HG02623 (cell line): ENCODE results near the gene NADK2.

Experiments
- ATAC-seq: cut with Tn5 transposase; IDR thresholded peaks from one replicate; pipeline ENCODE4 v1.9.1; 2021; ENCODE audit warnings: moderate library complexity; ENCODE audit not compliant: unreplicated experiment

Gene NADK2

DNA sequence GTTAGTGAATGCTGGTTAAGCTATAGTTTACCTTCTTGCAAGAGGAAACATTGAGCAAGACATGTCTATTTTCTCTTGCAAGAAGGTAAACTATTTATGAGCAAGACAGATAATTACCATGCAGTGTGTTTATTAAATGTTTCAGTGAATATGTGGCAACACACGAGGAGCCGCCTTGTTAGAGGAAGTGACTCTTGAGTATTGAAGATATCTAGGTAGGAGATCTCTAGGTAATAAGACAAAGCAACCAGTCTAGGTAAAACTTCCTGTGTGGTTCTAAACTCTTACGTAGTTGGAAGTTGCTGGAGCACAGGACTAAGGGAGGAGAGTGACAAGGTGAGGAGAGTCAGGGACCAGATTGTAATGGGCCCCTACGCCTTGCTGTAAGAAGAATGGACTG is 73.0 kb downstream of the NADK2 start:
- no peak for ATAC-seq

DNA sequence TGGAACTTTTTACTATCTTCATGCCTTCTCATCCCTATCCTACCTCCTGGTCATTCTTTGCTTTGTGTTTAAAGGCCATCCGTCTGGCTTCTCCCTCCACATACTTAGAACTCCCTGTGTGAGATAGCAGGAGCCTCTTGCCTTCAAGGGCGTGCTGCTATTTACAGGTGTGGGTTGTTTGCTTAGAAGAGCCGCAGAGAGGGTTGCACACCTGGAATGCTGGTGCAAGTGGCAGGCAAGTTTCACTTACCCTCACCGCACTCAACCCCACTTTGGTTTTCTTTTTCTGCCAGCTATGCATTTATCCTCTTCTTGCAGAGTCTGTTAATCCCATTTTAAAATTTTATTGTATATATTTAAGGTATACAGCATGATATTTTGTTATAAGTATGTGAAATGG is 77.3 kb downstream of the NADK2 start:
- ATAC-seq = no peak

- ATAC-seq = no peak
Observed at GRCh38 chr5:36162810-36163486, 78.8 kb downstream of the NADK2 start.

GRCh38 chr5:36161361-36161760 is 80.4 kb downstream of the NADK2 start:
- no peak for ATAC-seq

DNA sequence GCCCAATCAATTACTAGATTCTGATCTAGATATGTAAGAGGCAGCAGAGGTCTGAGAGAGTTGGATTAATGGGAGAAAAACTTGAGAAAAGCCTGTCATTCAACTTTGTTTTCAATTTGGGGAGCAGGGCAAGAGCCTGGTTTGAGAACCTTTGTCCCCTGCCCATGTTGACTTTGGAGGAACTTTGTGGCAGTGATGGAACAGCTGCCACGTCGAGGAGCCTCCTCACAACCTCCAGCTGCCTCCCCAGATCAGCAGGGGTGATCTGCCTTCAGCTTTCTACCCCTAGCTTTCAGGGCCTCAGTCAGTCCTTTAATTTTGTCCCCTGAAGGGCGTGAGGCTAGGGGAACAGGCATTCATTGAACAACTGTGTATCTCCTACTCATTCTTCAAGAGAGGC is 81.1 kb downstream of the NADK2 start:
- no peak for ATAC-seq

GRCh38 chr5:36158144-36158543 is 83.6 kb downstream of the NADK2 start:
- no peak for ATAC-seq

DNA sequence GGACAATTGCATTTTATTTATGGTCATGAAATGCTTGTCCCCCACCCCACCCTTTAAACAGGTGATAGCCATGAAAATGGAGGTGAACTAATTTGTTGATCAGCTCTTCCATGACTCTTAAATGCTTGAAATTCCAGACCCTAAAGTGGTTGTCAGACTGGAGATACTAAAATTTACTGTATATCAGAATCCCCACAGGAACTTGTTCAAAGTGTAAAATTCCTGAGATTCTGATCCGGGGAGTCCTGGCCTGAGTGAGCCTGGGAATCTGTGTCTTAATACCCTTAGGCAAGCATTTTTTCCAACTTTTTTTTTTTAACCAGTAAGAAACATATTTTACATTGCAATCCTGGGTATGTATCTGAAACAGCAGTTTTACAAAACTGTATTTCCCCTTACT is 85.1 kb downstream of the NADK2 start:
- no peak for ATAC-seq

- ATAC-seq = no peak
Observed at GRCh38 chr5:36156121-36156601, 85.6 kb downstream of the NADK2 start.

GRCh38 chr5:36155291-36155690 is 86.4 kb downstream of the NADK2 start:
- no peak for ATAC-seq

- ATAC-seq = no peak
Observed at GRCh38 chr5:36153726-36154125, 88.0 kb downstream of the NADK2 start.

DNA sequence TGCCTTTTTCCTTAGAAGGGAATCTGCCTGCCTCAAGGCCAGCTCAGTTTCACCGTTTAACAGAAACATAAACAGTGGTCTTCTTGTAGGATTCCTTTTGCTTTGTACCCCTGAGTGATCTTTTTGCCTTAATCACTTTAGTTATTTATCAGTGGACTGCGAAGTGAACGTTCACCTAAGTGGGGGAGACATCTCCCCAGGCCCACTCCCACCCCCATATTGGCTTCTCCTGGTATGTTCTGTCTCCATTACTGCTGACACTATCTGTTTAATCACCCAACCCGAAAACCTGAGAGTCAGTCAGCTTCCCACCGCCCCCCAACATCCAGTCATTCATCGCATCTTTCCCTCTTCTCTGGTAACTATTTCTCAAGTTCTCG is 88.4 kb downstream of the NADK2 start:
- no peak for ATAC-seq

DNA sequence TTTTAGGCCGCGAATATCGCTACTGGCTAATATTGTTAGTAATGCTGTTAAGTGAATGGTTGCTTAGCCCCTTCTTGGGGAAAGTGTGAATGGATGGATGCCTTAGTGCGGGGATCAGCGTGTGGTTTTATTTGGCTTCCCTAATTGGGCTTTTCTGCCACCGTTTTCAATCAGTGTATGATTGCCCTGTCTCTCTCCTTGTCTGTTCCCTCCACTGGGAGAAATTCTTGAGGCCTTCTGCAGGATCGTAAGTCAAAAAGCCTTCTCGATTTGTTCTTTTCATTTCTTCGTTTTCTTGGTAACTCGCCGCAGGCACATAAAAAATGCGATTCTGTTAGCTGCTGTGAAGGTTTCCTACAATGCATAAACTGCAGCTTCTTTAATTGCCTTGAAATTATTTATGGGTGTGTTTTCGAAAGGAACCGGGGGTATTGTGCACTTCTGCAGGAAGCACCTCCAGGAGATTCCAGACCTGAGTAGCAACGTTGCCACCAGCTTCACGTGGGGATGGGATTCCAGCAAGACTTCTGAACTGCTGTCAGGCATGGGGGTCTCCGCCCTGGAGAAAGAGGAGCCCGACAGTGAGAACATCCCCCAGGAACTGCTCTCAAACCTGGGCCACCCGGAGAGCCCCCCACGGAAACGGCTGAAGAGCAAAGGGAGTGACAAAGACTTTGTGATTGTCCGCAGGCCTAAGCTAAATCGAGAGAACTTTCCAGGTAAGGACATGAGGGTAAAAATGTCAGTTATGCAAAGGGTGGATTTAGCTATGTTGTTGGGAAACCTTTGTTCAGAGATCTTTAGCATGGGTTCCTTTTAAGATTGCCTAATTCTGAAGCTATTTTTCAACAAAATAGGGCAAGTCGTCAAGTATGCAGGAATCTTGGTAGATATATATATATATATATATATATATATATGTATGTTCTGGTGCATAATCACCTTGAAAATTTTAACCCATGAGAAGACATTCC is 89.1 kb downstream of the NADK2 start:
- ATAC-seq = peak; percentile 0

DNA sequence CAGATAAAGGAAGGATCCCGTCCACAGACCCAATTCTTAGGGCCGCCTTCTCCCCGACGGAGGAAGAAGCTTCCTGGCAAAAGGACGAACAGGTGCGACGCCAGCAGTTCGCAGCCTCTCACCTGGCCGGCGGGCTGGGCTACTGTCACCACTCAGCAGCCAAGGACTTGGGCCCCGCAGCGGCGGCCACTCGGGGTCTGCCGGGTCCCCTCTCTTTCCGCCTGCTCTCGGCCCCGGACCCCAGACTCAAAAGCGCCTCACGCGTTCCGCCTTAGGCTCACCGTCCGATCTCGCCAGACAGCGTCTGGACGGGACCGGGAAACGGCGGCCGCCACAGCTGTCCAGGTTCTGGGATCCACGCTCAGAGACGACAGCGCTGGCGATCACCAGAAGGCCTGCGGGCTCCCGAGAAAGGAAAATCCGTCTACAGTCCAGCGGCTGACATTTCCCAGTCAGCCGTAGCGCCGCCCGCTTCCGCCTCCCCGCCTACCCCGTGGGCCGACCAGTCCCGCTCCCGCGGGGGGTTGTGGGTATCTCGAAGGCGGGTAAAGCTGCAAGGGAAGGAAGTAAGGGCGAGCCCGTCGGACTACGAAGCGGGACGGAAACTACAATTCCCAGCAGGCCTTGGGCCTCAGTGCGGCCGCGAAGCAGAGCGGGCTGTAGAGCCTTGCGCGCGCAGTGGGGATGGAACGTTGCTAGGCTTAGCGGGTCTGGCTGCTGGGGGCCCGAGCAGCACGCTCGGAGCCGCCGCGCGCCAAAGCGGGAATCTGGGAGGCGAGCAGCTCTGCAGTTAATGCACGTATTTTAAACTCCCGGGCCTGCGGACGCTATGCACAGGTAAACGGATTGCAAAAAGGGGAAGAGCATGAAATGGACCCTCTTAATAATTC is 90.0 kb downstream of the NADK2 start, which contains the start of the genes LMBRD2 and SKP2:
Gene LMBRD2 (minus strand): TSS at position 454 of the 890 bp plus-strand sequence. CDS start 8,538 bp downstream, outside the sequence.
Gene SKP2 (plus strand): TSS at position 678 of the 890 bp plus-strand sequence. CDS start 152 bp downstream, at position 830.
- peak; percentile 98 for ATAC-seq

- ATAC-seq = peak; percentile 25
Observed at GRCh38 chr5:36150676-36151433, 90.9 kb downstream of the NADK2 start.

DNA sequence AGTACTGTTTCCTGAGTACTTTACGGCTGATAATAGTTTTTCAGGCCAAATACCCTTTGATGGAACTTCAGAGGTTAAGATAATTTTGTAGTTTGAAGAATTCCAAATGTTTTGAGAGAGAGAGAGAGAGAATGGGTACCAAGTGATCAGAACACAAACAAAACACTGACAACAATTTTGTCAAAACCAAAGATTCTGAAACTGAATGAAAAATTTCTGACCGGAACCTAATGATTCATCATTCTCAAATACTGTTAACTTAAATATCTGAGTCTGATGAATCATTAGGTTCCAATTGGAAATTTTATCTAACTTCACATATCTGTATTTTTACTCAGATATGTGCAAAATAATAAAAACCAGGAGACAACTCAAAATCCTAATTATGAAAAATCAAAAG is 94.0 kb downstream of the NADK2 start:
- no peak for ATAC-seq

DNA sequence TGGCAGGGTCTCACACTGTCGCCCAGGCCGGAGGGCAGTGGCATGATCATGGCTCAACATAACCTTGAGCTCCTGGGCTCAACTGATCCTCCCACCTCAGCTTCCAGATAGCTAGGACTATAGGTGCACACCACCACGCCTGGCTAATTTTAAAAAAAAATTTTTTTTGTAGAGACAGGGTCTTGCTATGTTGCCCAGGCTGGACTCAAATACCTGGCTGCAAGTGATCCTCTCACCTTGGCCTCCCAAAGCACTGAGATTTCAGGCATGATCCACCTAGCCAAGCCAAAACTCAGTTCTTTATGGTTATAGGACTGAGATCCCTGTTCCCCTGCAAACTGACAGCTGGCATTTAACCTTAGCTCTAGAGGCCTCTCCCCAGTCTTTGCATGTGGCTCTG is 95.3 kb downstream of the NADK2 start:
- ATAC-seq = no peak

GRCh38 chr5:36145311-36145710 is 96.4 kb downstream of the NADK2 start:
- no peak for ATAC-seq
